KOPT-K1 (cell line): ENCODE results near the gene BMPR1B.
"Not testable (repeated sequence)": the region's sequence is repeated elsewhere in the genome, so short reads cannot be mapped to it uniquely, and the experiment has no call there.

Experiments used
- H3K27ac ChIP-seq: fragments of 200-600 bp; sonication (generic); 2 replicates; pipeline ENCODE4 v1.5.1; 2016; ENCODE audit warnings: antibody characterized with exemption, mild to moderate bottlenecking, low read depth, low read length; ENCODE audit not compliant: poor library complexity, severe bottlenecking
- H3K36me3 ChIP-seq: fragments of 200-600 bp; sonication (generic); 2 replicates; pipeline ENCODE4 v1.5.1; 2017; ENCODE audit warnings: antibody characterized with exemption, mild to moderate bottlenecking, low read length, moderate library complexity; ENCODE audit not compliant: insufficient read depth
- H3K9me3 ChIP-seq: fragments of 200-600 bp; sonication (generic); 2 replicates; pipeline ENCODE4 v1.5.1; 2017; ENCODE audit warnings: antibody characterized with exemption, low read length, mild to moderate bottlenecking; ENCODE audit not compliant: insufficient read depth, poor library complexity, severe bottlenecking

The BMPR1B gene

DNA sequence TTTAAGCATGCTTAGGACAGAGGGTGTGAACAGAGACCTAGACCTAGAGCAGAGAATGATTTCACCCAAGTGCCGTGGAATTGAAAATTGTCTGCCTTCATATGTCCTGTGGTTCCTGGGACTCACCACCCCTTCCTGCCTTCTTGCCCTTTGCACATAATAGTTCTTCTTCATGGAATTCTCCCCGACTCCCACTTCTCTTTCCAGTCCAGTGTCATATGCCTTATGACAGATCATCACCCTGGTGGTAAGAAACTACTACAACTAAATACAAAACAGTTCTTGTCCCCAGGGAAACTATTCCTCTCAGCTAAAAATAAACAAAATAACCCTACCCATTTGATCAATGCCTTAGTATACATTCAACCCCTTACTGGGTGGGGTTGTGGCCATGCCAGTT lies 43.3 kb downstream of the BMPR1B start:
- Histone ChIP-seq H3K9me3 (no peaks in the 10 kb centered on the region), H3K36me3 (no peaks in the 10 kb centered on the region), H3K27ac (no peak overlapping the region)

DNA sequence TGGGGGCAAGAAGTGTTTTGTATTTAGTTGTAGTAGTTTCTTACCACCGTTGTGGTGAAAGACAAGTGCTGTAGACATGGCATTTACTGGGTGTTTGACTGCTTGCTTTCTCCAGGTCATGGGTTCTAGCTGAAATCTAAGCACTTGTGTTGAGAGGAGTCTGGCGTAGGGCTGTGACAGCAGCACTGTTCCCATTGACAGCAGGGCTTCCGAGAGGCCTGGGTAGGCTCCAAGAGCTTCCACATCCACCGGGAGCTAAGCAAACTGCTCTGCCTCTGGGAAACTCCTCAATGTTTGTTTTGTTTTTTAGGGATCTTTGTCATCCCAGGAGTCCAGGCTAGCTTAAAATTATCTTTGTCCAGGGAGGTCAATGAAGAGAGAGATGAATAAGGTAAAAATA lies 44.3 kb downstream of the BMPR1B start:
- H3K27ac ChIP-seq, result no peak overlapping the region
- H3K9me3 ChIP-seq, result no peaks in the 10 kb centered on the region
- no peaks in the 10 kb centered on the region for H3K36me3 ChIP-seq

DNA sequence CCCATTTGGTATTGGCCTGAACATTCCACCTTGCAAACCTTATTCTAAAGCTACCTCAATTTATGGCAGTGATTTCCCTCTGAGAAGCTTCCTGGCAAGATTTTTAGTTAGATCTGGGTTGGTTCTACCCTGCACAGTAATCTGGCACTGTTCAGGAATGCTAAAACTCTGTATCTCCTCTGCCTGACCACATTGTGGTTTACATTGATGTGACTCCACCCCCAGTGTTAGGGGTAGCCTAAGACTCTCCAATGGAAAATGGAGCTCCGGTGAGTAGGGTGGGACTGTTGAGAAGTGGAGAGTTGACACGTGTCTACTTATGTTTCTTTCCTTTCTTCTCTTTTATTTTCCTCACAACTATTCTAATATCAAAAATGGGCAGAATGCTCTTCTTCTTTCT lies 45.4 kb downstream of the BMPR1B start:
- Histone ChIP-seq H3K9me3 (no peaks in the 10 kb centered on the region), H3K36me3 (no peaks in the 10 kb centered on the region), H3K27ac (no peak overlapping the region)

GRCh38 chr4:94804650-94805049 lies 46.9 kb downstream of the BMPR1B start:
- no peaks in the 10 kb centered on the region for H3K36me3 ChIP-seq
- H3K9me3 ChIP-seq, result no peaks in the 10 kb centered on the region
- no peak overlapping the region for H3K27ac ChIP-seq

DNA sequence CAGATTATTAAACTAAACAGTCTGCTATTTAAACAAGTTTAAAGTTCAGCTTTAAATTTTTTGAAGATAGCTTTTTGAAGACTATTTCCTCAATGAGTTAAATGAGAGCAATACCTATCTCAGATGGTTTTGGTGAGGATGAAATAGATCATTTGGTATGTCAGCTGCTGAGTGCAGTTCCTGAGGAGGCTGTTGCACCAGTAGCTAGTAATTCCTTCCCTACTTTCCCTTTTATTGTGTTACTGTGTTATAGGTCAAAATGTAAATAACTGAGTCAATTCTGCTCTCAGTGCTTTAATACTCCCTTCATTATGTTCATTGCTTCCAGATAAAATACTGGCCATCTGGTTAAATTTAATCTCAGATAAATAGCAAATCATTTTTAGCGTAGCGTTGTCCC lies 48.6 kb downstream of the BMPR1B start:
- no peak overlapping the region for H3K27ac ChIP-seq
- H3K9me3 ChIP-seq, result no peaks in the 10 kb centered on the region
- no peaks in the 10 kb centered on the region for H3K36me3 ChIP-seq

GRCh38 chr4:94811643-94812042 lies 53.9 kb downstream of the BMPR1B start:
- no peaks in the 10 kb centered on the region for H3K36me3 ChIP-seq
- H3K9me3 ChIP-seq, result no peaks in the 10 kb centered on the region

GRCh38 chr4:94813221-94813620 lies 55.5 kb downstream of the BMPR1B start:
- Histone ChIP-seq H3K9me3 (no peaks in the 10 kb centered on the region), H3K27ac (no peak overlapping the region), H3K36me3 (no peaks in the 10 kb centered on the region)

More at GRCh38 chr4:94811643-94812042, 53.9 kb downstream of the BMPR1B start:
- H3K27ac ChIP-seq, result no peak overlapping the region

GRCh38 chr4:94814237-94814636 lies 56.5 kb downstream of the BMPR1B start:
- no peaks in the 10 kb centered on the region for H3K9me3 ChIP-seq
- H3K36me3 ChIP-seq, result no peaks in the 10 kb centered on the region
- H3K27ac ChIP-seq, result no peak overlapping the region

DNA sequence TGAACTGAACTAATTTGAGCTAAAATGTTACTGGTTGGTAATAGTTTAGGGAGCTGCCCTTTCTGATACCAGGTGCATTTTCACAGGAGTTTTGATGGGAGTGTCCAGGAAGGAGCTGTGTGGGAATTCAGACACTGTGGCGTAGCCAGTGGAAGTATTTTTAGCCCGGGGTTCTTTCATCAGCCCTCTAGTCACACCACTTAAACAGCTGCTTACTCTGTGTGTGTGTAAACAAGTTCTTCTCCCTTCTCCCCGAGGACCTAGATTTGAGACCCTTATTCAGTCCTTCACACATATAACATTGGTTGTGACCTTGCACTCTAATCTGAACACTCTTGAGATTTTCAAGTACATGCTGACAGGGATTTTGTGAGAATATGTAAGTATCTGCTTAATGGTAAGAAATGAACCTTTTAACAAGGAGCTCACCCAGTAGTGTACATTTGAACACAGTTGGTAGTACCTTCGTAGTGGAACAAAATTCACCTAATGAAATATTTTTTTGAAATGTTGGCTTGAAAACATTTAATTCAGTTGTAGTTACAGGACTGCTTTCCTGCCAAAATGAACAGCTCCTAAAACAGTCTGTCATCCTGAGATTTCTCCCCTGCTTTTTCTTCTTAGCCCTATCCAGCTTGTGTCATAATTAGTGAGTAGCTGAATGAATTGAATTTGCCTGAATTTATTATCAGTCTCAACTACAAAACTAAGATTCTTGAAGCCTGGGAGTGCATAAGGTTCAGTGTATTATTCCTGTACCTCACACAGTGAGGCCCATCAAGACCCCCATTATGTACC lies 61.8 kb downstream of the BMPR1B start:
- H3K27ac ChIP-seq, result no peak overlapping the region
- H3K36me3 ChIP-seq, result no peaks in the 10 kb centered on the region
- H3K9me3 ChIP-seq, result no peaks in the 10 kb centered on the region

DNA sequence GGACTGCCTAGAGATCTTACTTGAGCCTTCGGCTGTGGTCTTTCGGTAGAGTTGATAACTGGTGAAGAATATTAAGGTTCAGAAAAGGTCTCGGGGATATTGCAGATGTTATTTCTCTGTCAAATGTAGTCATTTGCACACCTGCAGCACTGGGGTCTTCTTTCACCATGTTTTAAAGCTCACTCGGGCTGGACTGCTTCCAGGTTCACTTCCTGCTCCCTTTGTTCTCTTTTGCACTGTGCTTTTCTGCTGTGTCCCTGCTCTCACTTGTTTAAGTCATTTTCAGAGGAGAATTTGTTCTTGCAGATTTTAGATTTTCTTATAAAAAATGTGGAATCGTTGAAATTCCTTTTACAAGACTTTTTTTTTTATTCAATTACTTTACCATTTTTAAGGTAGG lies 68.5 kb downstream of the BMPR1B start:
- no peaks in the 10 kb centered on the region for H3K36me3 ChIP-seq
- no peaks in the 10 kb centered on the region for H3K9me3 ChIP-seq
- no peak overlapping the region for H3K27ac ChIP-seq

DNA sequence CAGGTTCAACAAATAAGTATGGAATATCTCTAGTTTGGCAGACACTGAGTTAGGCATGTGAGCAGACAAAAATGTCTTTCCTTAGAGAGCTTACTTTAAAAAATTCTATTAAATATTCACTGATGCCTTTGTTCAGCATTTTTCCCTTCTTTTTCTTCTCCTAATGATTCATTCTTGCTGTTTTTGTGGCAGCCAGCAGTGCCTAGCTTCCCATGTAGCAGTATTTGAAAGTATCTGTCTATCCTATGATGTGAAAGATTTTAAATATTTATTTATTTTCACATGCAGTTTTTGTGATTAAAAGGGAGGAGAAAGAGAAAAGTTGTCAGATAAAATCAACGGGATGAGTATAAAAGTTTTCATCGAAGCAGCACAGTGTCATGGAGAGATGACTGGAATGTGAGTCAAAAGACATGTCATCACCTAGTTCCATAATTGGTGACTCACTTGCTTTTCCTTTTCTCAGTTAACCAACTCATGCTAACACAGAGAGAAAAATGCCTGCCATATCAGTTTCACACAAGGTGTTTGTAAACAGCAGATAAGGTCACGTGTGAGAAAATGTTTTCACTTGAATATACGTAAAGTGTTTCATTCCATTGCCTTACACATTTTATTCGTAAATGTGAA lies 69.8 kb downstream of the BMPR1B start:
- H3K27ac ChIP-seq, result no peak overlapping the region
- H3K9me3 ChIP-seq, result no peaks in the 10 kb centered on the region

DNA sequence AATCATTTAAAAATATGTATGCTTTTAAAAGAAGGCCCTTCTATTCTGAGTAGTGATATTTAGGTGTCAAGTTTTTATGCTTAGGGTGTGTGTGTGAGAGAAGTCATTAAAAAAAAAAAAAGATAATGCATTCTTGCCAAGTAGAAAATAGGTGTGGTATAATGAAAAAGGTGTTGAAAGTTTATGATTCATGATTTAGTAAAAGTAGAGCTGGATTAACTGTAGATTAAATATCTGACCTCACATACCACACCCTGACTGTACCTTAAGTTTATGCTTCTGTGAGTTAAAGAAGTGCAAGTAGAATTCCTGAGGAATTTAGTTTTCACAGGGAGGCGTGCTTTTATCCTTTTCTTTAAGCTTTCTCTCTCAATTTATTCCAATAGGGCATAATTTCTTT lies 71.1 kb downstream of the BMPR1B start:
- Histone ChIP-seq H3K27ac (no peak overlapping the region), H3K9me3 (no peaks in the 10 kb centered on the region), H3K36me3 (no peaks in the 10 kb centered on the region)

More for the DNA sequence above, 69.8 kb downstream of the BMPR1B start:
- no peaks in the 10 kb centered on the region for H3K36me3 ChIP-seq

GRCh38 chr4:94831607-94832006 lies 73.9 kb downstream of the BMPR1B start:
- H3K27ac ChIP-seq, result no peak overlapping the region
- no peaks in the 10 kb centered on the region for H3K9me3 ChIP-seq
- no peaks in the 10 kb centered on the region for H3K36me3 ChIP-seq

DNA sequence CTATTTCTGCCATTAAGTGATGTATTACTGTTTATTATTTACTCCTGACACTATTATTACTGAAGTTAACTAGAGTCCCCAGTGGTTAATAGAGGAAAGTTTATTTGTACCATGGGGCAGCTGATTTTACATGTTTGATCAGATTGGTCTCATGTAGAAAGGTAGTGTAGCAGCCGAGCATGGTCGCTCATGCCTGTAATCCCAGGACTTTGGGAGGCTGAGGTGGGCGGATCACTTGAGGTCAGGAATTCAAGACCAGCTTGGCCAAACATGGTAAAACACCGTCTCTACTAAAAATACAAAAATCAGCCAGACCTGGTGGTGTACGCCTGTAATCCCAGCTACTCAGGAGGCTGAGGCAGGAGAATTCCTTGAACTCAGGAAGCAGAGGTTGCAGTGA lies 74.6 kb downstream of the BMPR1B start:
- H3K27ac ChIP-seq, H3K9me3 ChIP-seq, H3K36me3 ChIP-seq: not testable (repeated sequence)

- H3K9me3 ChIP-seq, result no peaks in the 10 kb centered on the region
- H3K27ac ChIP-seq, result no peak overlapping the region
- H3K36me3 ChIP-seq, result no peaks in the 10 kb centered on the region
Observed at GRCh38 chr4:94833394-94833793, 75.6 kb downstream of the BMPR1B start.

DNA sequence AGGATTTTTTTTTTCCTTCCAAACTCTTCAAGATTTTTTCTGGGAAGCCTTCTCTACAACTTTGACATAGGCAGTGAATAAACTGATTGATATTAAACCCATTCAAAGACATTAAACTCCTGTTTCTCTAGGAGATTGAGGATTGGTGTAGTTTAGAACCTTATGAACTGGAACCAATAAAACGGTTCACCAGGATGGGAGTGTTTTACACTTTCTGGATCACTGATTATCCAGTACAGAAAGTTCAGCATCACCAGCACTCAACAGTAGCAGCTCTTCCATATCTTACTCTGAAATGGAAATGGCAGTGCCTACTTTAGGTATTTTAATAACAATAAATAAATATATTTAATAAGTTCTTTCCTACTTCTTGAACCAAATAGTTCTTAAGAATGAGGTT lies 76.7 kb downstream of the BMPR1B start:
- Histone ChIP-seq H3K36me3 (no peaks in the 10 kb centered on the region), H3K27ac (no peak overlapping the region), H3K9me3 (no peaks in the 10 kb centered on the region)
